Measurements from ENCODE around the gene STOML2. TPM values are rescaled to one million over a fixed set of nuclear protein-coding genes. Genes with fewer than 3 reads are reported as not detected.

STOML2 gene
- total RNA-seq, 1 experiment from 2014 or later: 214 TPM

DNA sequence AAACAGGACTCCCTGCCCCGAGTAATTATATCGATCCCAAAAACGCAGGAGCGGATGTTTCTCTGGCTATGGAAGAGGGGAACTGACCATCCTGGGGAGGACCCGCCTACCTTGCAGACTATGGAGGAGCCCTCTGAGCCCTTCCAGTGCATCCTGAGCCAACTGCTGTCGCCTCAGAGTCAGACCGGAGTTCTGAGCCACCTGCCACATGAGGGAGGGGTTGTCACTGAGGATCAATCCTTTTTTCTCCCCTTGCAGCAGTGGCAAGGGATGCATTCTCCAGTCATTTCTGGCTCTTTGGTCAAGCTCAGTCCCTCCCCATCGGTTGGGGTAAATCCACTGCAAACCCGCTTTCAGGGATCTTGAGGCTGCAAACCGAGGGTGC is 23.9 kb downstream of the STOML2 start:
- H3K36me3 Mint-ChIP-seq: peaks cover 41% of the 10 kb centered on the region
- H3K27me3 Mint-ChIP-seq (ENCODE audit: low read depth): no peaks in the 10 kb centered on the region
- peak overlapping the region; percentile 78 for H3K27ac Mint-ChIP-seq
- ATAC-seq: no peak
- peaks cover 15% of the 10 kb centered on the region for H3K4me1 Mint-ChIP-seq
- no peak for DNase-seq (ENCODE audit: low spot score)
- POLR2A ChIA-PET: interaction anchor here (0.9 to 2.4 kb wide), 8 partner anchors 8 to 90 kb away, joined by 3 to 18 read pairs (median 8); partner anchors contain the start of genes DNAJB5, PIGO and STOML2
- TF ChIP-seq, protein P1, sequence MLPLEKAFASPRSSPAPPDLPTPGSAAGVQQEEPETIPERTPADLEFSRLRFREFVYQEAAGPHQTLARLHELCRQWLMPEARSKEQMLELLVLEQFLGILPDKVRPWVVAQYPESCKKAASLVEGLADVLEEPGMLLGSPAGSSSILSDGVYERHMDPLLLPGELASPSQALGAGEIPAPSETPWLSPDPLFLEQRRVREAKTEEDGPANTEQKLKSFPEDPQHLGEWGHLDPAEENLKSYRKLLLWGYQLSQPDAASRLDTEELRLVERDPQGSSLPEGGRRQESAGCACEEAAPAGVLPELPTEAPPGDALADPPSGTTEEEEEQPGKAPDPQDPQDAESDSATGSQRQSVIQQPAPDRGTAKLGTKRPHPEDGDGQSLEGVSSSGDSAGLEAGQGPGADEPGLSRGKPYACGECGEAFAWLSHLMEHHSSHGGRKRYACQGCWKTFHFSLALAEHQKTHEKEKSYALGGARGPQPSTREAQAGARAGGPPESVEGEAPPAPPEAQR (CRISPR knock-in tag; IDR thresholded peaks at IDR 0.05): no peak
- no peak for TF ChIP-seq ZNF263 (CRISPR knock-in tag; IDR thresholded peaks at IDR 0.05; ENCODE audit: low read depth)
- no peak for TF ChIP-seq ZNF671 (CRISPR knock-in tag; IDR thresholded peaks at IDR 0.05)
- TF ChIP-seq, protein P2, sequence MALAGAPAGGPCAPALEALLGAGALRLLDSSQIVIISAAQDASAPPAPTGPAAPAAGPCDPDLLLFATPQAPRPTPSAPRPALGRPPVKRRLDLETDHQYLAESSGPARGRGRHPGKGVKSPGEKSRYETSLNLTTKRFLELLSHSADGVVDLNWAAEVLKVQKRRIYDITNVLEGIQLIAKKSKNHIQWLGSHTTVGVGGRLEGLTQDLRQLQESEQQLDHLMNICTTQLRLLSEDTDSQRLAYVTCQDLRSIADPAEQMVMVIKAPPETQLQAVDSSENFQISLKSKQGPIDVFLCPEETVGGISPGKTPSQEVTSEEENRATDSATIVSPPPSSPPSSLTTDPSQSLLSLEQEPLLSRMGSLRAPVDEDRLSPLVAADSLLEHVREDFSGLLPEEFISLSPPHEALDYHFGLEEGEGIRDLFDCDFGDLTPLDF (CRISPR knock-in tag; IDR thresholded peaks at IDR 0.05): no peak
- TF ChIP-seq NFE2L1 (CRISPR knock-in tag; IDR thresholded peaks at IDR 0.05): no peak
- TF ChIP-seq, protein P3, sequence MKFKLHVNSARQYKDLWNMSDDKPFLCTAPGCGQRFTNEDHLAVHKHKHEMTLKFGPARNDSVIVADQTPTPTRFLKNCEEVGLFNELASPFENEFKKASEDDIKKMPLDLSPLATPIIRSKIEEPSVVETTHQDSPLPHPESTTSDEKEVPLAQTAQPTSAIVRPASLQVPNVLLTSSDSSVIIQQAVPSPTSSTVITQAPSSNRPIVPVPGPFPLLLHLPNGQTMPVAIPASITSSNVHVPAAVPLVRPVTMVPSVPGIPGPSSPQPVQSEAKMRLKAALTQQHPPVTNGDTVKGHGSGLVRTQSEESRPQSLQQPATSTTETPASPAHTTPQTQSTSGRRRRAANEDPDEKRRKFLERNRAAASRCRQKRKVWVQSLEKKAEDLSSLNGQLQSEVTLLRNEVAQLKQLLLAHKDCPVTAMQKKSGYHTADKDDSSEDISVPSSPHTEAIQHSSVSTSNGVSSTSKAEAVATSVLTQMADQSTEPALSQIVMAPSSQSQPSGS (CRISPR knock-in tag; IDR thresholded peaks at IDR 0.05; ENCODE audit: borderline replicate concordance, low read depth): no peak
- TF ChIP-seq ZNF423 (CRISPR knock-in tag; IDR thresholded peaks at IDR 0.05): no peak
- TF ChIP-seq, protein P4, sequence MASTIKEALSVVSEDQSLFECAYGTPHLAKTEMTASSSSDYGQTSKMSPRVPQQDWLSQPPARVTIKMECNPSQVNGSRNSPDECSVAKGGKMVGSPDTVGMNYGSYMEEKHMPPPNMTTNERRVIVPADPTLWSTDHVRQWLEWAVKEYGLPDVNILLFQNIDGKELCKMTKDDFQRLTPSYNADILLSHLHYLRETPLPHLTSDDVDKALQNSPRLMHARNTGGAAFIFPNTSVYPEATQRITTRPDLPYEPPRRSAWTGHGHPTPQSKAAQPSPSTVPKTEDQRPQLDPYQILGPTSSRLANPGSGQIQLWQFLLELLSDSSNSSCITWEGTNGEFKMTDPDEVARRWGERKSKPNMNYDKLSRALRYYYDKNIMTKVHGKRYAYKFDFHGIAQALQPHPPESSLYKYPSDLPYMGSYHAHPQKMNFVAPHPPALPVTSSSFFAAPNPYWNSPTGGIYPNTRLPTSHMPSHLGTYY (CRISPR knock-in tag; IDR thresholded peaks at IDR 0.05): no peak
- TF ChIP-seq, protein P5, sequence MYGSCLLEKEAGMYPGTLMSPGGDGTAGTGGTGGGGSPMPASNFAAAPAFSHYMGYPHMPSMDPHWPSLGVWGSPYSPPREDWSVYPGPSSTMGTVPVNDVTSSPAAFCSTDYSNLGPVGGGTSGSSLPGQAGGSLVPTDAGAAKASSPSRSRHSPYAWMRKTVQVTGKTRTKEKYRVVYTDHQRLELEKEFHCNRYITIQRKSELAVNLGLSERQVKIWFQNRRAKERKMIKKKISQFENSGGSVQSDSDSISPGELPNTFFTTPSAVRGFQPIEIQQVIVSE (CRISPR knock-in tag; IDR thresholded peaks at IDR 0.05; ENCODE audit: borderline replicate concordance): no peak
- no peak for TF ChIP-seq RELA (CRISPR knock-in tag; IDR thresholded peaks at IDR 0.05; ENCODE audit: borderline replicate concordance)
- TF ChIP-seq, protein P6, sequence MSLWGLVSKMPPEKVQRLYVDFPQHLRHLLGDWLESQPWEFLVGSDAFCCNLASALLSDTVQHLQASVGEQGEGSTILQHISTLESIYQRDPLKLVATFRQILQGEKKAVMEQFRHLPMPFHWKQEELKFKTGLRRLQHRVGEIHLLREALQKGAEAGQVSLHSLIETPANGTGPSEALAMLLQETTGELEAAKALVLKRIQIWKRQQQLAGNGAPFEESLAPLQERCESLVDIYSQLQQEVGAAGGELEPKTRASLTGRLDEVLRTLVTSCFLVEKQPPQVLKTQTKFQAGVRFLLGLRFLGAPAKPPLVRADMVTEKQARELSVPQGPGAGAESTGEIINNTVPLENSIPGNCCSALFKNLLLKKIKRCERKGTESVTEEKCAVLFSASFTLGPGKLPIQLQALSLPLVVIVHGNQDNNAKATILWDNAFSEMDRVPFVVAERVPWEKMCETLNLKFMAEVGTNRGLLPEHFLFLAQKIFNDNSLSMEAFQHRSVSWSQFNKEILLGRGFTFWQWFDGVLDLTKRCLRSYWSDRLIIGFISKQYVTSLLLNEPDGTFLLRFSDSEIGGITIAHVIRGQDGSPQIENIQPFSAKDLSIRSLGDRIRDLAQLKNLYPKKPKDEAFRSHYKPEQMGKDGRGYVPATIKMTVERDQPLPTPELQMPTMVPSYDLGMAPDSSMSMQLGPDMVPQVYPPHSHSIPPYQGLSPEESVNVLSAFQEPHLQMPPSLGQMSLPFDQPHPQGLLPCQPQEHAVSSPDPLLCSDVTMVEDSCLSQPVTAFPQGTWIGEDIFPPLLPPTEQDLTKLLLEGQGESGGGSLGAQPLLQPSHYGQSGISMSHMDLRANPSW (CRISPR knock-in tag; conservative IDR thresholded peaks at IDR 0.05; ENCODE audit: low read depth): no peak
- TF ChIP-seq FOXP1 (CRISPR knock-in tag; IDR thresholded peaks at IDR 0.05; ENCODE audit: borderline replicate concordance): no peak
- TF ChIP-seq ETV6 (CRISPR knock-in tag; IDR thresholded peaks at IDR 0.05): no peak
- no peak for TF ChIP-seq RORB (CRISPR knock-in tag; IDR thresholded peaks at IDR 0.05)
- TF ChIP-seq, protein P7, sequence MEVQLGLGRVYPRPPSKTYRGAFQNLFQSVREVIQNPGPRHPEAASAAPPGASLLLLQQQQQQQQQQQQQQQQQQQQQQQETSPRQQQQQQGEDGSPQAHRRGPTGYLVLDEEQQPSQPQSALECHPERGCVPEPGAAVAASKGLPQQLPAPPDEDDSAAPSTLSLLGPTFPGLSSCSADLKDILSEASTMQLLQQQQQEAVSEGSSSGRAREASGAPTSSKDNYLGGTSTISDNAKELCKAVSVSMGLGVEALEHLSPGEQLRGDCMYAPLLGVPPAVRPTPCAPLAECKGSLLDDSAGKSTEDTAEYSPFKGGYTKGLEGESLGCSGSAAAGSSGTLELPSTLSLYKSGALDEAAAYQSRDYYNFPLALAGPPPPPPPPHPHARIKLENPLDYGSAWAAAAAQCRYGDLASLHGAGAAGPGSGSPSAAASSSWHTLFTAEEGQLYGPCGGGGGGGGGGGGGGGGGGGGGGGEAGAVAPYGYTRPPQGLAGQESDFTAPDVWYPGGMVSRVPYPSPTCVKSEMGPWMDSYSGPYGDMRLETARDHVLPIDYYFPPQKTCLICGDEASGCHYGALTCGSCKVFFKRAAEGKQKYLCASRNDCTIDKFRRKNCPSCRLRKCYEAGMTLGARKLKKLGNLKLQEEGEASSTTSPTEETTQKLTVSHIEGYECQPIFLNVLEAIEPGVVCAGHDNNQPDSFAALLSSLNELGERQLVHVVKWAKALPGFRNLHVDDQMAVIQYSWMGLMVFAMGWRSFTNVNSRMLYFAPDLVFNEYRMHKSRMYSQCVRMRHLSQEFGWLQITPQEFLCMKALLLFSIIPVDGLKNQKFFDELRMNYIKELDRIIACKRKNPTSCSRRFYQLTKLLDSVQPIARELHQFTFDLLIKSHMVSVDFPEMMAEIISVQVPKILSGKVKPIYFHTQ (CRISPR knock-in tag; IDR thresholded peaks at IDR 0.05): no peak
- TF ChIP-seq HMGA2 (CRISPR knock-in tag; IDR thresholded peaks at IDR 0.05): no peak
- no peak for TF ChIP-seq JUN (CRISPR knock-in tag; IDR thresholded peaks at IDR 0.05)
- TF ChIP-seq MYBL2 (CRISPR knock-in tag; IDR thresholded peaks at IDR 0.05): no peak
- H3K4me3 Mint-ChIP-seq: peak overlapping the region; percentile 92
- CTCF ChIA-PET: interaction anchor here (1.0 to 2.3 kb wide), 11 partner anchors 8 to 474 kb away, joined by 3 to 19 read pairs (median 7); partner anchors contain the start of genes UNC13B and VCP
- H3K9me3 Mint-ChIP-seq: no peaks in the 10 kb centered on the region

All from WTC11 (cell line).